ENCODE results near the gene HAGHL. TPM values are rescaled to one million over a fixed set of nuclear protein-coding genes. Genes with fewer than 3 reads are reported as not detected.
A peak's percentile ranks its signal among the peaks of the same experiment; 100 is the strongest.

HAGHL gene
- total and polyA plus RNA-seq, 2 of the 8 experiments (the other 6 are each of a cell fraction or from before 2014, with no cell fraction given), result 26.6 to 26.9 TPM

GRCh38 chr16:728131-728889 is 1.4 kb downstream of the HAGHL start (continued):
- no peak for TF ChIP-seq RXRA (IDR thresholded peaks at IDR 0.05; ENCODE audit: insufficient read depth, low read depth, low read length)
- TF ChIP-seq PHF8 (conservative IDR thresholded peaks at IDR 0.05; ENCODE audit: low read depth, low read length), result no peak
- TF ChIP-seq KDM5A (IDR thresholded peaks at IDR 0.05; ENCODE audit: low read length), result no peak
- no peak for TF ChIP-seq FOSL1 (IDR thresholded peaks at IDR 0.05; ENCODE audit: insufficient read depth, low read depth, low read length)
- TF ChIP-seq CTBP2 (IDR thresholded peaks at IDR 0.05; ENCODE audit: borderline replicate concordance, insufficient read depth, insufficient read length, low read length), result no peak
- TF ChIP-seq POLR2A (IDR thresholded peaks at IDR 0.05; ENCODE audit: control extremely low read depth in 1 of 2, low read depth in 2 of 2, low read length in 2 of 2), result 0 out of 3 replicates have a peak, but pooled peaks of 1 of the 2 experiments have one; percentile 15
- TF ChIP-seq, protein P1, sequence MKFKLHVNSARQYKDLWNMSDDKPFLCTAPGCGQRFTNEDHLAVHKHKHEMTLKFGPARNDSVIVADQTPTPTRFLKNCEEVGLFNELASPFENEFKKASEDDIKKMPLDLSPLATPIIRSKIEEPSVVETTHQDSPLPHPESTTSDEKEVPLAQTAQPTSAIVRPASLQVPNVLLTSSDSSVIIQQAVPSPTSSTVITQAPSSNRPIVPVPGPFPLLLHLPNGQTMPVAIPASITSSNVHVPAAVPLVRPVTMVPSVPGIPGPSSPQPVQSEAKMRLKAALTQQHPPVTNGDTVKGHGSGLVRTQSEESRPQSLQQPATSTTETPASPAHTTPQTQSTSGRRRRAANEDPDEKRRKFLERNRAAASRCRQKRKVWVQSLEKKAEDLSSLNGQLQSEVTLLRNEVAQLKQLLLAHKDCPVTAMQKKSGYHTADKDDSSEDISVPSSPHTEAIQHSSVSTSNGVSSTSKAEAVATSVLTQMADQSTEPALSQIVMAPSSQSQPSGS (IDR thresholded peaks at IDR 0.05; ENCODE audit: low read length), result no peak
- no peak for TF ChIP-seq EZH2 (IDR thresholded peaks at IDR 0.05; ENCODE audit: low read depth, low read length, severe bottlenecking)
- TF ChIP-seq NRF1 (IDR thresholded peaks at IDR 0.05; ENCODE audit: low read depth, low read length), result no peak
- no peak for TF ChIP-seq MAFK (IDR thresholded peaks at IDR 0.05; ENCODE audit: low read depth, low read length)
- peak; percentile 38 for TF ChIP-seq KDM4A (IDR thresholded peaks at IDR 0.05; ENCODE audit: low read depth, low read length, severe bottlenecking)
- no peak for TF ChIP-seq HDAC6 (IDR thresholded peaks at IDR 0.05; ENCODE audit: low read depth, low read length)
- TF ChIP-seq TBP (IDR thresholded peaks at IDR 0.05; ENCODE audit: low read depth, low read length), result no peak
- TF ChIP-seq ZNF274 (IDR thresholded peaks at IDR 0.05; ENCODE audit: borderline replicate concordance, extremely low read depth, low read length), result no peak
- no peak for TF ChIP-seq BCL11A (IDR thresholded peaks at IDR 0.05; ENCODE audit: low read depth in 2 of 2, low read length in 2 of 2)

Measured in H1 (cell line).